Mucosa of descending colon (tissue), 3 donors: ENCODE data around the gene FGF19. TPM values are rescaled to one million over a fixed set of nuclear protein-coding genes. Genes with fewer than 3 reads are reported as not detected.

Source experiments
- ATAC-seq: fragments of 200-7000 bp; cut with Tn5 transposase; one replicate; pipeline ENCODE4 v1.9.1; 2020; ENCODE audit warnings: mild to moderate bottlenecking, moderate library complexity
- DNase-seq, 3 donors: peaks; one replicate each; pipeline ENCODE4 v3.0.0-alpha.2; 2020
- H3K36me3 ChIP-seq: fragments of 200-600 bp; one replicate; pipeline ENCODE4 v1.8.0; 2021; ENCODE audit warnings: low read depth, mild to moderate bottlenecking
- H3K4me1 ChIP-seq: fragments of 200-600 bp; one replicate; pipeline ENCODE4 v1.8.0; 2021; ENCODE audit warnings: low read depth, mild to moderate bottlenecking
- H3K4me3 ChIP-seq: fragments of 200-600 bp; one replicate; pipeline ENCODE4 v1.8.0; 2021; ENCODE audit warnings: mild to moderate bottlenecking
- H3K9me3 ChIP-seq: fragments of 200-600 bp; one replicate; pipeline ENCODE4 v1.8.0; 2021; ENCODE audit warnings: mild to moderate bottlenecking
- intact Hi-C, 2 donors: fragments of 100-400 bp; cut with DNase I in 1 of 2; cut with micrococcal nuclease in 1 of 2; formaldehyde crosslinking; loops; one replicate each; pipeline versions ENCODE4 v1.11.0 to v1.11.1; 2022; cut with DNase I, micrococcal nuclease
- total RNA-seq, 3 donors: library from RNA; stranded (reverse); fragmentation: NEBNext Ultra II Directional in 2 of 3; extraction: Animal tissue kit (Norgen Biotek cat#: 25700) in 2 of 3; gene quantifications; one replicate each; pipeline versions ENCODE4 v1.2.1 to v1.2.4, GENCODE V29; 2021 to 2023
- TF ChIP-seq, protein P1 (sequence below): fragments of 200-600 bp; IDR thresholded peaks from one replicate; pipeline ENCODE4 v1.8.0; 2022; ENCODE audit warnings: antibody characterized with exemption, mild to moderate bottlenecking
- donor health status: DM: no; HTN: no; CAD: no; lungs with moderate emphysema.
- donor health status: DM: no; HTN: no; CAD: no.
- donor health status: DM: no; HTN: yes; CAD: no.

The FGF19 gene
- total RNA-seq, 3 donors from 2014 or later: not detected

DNA sequence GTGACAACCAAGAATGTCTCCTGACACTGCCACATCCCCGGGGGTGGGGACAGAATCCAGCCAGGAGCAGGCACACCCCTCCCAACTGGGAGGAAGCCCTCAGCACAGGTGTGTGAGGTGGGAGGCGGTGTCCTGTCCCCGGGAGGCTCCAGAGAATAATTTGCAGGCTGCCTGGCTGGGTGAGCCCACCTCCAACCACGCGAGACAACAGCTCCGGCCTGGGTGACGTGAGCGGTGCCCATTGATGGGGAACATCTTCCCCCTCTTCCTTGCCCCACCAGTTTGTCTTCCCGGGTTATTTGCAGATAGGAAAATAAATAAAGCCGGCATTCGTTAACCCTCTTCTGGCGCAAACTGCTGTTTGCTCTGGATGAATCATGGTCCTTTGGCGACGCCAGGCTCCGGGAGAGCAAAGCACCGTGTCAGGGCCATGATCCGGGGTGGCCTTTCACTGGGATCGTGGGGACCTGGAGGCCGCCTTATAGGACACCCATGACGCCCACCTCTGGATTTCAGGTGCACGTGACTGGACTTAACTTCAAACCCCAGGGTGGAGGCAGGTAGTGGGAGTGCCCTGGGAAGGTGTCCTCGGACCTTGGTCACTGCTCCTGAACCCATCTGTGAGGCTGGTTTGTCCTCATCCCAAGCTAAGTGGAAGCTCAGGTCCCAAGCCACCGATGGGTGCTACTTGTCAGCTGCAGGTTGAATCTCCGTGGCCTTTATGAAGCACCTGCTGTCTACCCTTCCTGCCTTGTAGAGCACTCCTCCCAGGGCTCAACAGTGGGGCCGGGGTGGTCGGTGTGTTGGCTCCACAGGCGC lies 49.0 kb downstream of the FGF19 start:
- TF ChIP-seq, protein P1, sequence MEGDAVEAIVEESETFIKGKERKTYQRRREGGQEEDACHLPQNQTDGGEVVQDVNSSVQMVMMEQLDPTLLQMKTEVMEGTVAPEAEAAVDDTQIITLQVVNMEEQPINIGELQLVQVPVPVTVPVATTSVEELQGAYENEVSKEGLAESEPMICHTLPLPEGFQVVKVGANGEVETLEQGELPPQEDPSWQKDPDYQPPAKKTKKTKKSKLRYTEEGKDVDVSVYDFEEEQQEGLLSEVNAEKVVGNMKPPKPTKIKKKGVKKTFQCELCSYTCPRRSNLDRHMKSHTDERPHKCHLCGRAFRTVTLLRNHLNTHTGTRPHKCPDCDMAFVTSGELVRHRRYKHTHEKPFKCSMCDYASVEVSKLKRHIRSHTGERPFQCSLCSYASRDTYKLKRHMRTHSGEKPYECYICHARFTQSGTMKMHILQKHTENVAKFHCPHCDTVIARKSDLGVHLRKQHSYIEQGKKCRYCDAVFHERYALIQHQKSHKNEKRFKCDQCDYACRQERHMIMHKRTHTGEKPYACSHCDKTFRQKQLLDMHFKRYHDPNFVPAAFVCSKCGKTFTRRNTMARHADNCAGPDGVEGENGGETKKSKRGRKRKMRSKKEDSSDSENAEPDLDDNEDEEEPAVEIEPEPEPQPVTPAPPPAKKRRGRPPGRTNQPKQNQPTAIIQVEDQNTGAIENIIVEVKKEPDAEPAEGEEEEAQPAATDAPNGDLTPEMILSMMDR: no peak
- Histone ChIP-seq H3K4me3 (no peak overlapping the region), H3K4me1 (no peaks in the 10 kb centered on the region), H3K36me3 (no peaks in the 10 kb centered on the region), H3K9me3 (no peaks in the 10 kb centered on the region)
- peak; percentile 77 for ATAC-seq
- peak in 2 of 3 donors; percentile 32 to 55 for DNase-seq
- intact Hi-C loops: no loop called here

DNA sequence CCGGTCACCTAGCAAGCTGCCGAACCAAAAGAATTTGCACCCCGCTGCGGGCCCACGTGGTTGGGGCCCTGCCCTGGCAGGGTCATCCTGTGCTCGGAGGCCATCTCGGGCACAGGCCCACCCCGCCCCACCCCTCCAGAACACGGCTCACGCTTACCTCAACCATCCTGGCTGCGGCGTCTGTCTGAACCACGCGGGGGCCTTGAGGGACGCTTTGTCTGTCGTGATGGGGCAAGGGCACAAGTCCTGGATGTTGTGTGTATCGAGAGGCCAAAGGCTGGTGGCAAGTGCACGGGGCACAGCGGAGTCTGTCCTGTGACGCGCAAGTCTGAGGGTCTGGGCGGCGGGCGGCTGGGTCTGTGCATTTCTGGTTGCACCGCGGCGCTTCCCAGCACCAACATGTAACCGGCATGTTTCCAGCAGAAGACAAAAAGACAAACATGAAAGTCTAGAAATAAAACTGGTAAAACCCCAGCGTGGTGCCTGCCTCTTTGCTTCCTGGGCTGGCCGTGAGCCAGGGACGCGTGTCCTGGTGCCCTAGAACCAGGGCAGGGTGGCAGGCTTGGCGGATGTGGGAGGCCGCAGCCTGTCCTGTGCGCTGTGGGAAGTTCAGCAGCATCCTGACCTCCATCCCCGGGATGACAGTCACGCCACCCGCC lies 49.7 kb downstream of the FGF19 start:
- H3K4me1 ChIP-seq: no peaks in the 10 kb centered on the region
- intact Hi-C loops: no loop called here
- no peak for DNase-seq
- no peak overlapping the region for H3K4me3 ChIP-seq
- H3K36me3 ChIP-seq: no peaks in the 10 kb centered on the region
- H3K9me3 ChIP-seq: no peaks in the 10 kb centered on the region
- TF ChIP-seq, protein P1: no peak
- peak; percentile 36 for ATAC-seq

DNA sequence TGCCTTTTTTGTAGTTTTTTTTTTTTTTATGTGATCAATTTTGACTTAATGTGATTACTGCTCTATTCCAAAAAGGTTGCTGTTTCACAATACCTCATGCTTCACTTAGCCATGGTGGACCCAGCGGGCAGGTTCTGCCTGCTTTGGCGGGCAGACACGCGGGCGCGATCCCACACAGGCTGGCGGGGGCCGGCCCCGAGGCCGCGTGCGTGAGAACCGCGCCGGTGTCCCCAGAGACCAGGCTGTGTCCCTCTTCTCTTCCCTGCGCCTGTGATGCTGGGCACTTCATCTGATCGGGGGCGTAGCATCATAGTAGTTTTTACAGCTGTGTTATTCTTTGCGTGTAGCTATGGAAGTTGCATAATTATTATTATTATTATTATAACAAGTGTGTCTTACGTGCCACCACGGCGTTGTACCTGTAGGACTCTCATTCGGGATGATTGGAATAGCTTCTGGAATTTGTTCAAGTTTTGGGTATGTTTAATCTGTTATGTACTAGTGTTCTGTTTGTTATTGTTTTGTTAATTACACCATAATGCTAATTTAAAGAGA lies 50.3 kb downstream of the FGF19 start:
- H3K9me3 ChIP-seq: no peaks in the 10 kb centered on the region
- no peak overlapping the region for H3K4me3 ChIP-seq
- intact Hi-C loops: no loop called here
- H3K36me3 ChIP-seq: no peaks in the 10 kb centered on the region
- DNase-seq (peak in 2 of 3 donors; percentile 16 to 43), ATAC-seq (no peak)
- no peaks in the 10 kb centered on the region for H3K4me1 ChIP-seq
- TF ChIP-seq, protein P1: no peak

DNA sequence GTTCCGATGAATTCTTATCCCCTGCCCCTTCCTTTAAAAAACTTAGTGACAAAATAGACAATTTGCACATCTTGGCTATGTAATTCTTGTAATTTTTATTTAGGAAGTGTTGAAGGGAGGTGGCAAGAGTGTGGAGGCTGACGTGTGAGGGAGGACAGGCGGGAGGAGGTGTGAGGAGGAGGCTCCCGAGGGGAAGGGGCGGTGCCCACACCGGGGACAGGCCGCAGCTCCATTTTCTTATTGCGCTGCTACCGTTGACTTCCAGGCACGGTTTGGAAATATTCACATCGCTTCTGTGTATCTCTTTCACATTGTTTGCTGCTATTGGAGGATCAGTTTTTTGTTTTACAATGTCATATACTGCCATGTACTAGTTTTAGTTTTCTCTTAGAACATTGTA lies 50.8 kb downstream of the FGF19 start:
- peak in 1 of 3 donors; percentile 19 for DNase-seq
- H3K4me3 ChIP-seq: no peak overlapping the region
- no peaks in the 10 kb centered on the region for H3K9me3 ChIP-seq
- H3K4me1 ChIP-seq: no peaks in the 10 kb centered on the region
- no peaks in the 10 kb centered on the region for H3K36me3 ChIP-seq
- TF ChIP-seq, protein P1: no peak
- intact Hi-C loops: no loop called here
- no peak for ATAC-seq

DNA sequence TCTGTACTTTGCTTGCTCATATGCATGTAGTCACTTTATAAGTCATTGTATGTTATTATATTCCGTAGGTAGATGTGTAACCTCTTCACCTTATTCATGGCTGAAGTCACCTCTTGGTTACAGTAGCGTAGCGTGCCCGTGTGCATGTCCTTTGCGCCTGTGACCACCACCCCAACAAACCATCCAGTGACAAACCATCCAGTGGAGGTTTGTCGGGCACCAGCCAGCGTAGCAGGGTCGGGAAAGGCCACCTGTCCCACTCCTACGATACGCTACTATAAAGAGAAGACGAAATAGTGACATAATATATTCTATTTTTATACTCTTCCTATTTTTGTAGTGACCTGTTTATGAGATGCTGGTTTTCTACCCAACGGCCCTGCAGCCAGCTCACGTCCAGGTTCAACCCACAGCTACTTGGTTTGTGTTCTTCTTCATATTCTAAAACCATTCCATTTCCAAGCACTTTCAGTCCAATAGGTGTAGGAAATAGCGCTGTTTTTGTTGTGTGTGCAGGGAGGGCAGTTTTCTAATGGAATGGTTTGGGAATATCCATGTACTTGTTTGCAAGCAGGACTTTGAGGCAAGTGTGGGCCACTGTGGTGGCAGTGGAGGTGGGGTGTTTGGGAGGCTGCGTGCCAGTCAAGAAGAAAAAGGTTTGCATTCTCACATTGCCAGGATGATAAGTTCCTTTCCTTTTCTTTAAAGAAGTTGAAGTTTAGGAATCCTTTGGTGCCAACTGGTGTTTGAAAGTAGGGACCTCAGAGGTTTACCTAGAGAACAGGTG lies 51.8 kb downstream of the FGF19 start:
- ATAC-seq (no peak), DNase-seq (peak in 1 of 3 donors; percentile 2)
- TF ChIP-seq, protein P1: no peak
- H3K36me3 ChIP-seq: no peaks in the 10 kb centered on the region
- no peaks in the 10 kb centered on the region for H3K4me1 ChIP-seq
- no peaks in the 10 kb centered on the region for H3K9me3 ChIP-seq
- intact Hi-C loops: no loop called here
- H3K4me3 ChIP-seq: no peak overlapping the region
